GM10266 (cell line): ENCODE measurements around the gene PAPPA2.

ENCODE experiments used
- DNase-seq: peaks from one replicate; pipeline ENCODE4 v3.0.0; 2012; ENCODE audit errors: extremely low spot score
- TF ChIP-seq, protein P1 (sequence below): IDR thresholded peaks from 2 replicates; pipeline ENCODE4 v1.5.1; 2012; ENCODE audit warnings: mild to moderate bottlenecking, low read depth; ENCODE audit not compliant: control insufficient read depth, insufficient read depth; ENCODE audit errors: missing control alignments

The PAPPA2 gene

DNA sequence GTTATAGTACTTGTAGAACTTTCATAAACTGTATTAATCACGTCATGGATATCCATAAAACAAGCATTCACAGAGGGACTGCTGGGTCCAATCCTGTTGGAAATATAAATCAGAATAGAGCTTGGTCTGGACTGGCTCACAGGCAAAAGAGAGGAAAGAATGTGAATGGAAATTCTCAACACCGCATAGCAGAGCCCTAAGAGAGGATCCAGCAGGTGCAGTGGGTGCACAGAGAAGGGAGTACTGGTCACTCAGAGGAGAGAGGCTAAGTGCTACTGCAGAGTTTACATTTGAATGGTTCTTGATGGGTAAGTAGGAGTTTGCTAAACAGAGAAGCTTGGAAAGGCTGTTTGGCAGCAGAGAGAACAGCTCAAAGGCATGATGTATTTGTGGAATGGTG is 231.7 kb downstream of the PAPPA2 start:
- no peak for DNase-seq

DNA sequence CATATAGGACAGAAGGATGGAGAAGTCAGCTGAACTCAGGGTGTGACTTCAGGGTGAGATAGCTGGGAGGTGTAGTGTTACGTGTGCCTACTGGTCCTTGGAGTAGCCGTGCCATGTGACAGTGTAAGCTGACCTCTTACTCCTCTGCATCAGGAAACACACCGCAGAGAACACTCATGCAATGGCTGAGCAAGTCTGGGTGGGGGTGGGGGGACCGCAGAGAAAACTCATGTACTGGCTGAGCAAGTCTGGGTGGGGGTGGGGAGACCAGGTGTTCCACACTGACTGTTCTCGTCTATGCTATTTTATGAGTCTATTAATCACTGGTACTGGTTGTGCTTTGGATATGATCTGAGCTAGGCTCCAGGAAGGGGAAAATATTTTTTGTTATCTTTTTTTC is 233.1 kb downstream of the PAPPA2 start:
- no peak for DNase-seq
- TF ChIP-seq, protein P1, sequence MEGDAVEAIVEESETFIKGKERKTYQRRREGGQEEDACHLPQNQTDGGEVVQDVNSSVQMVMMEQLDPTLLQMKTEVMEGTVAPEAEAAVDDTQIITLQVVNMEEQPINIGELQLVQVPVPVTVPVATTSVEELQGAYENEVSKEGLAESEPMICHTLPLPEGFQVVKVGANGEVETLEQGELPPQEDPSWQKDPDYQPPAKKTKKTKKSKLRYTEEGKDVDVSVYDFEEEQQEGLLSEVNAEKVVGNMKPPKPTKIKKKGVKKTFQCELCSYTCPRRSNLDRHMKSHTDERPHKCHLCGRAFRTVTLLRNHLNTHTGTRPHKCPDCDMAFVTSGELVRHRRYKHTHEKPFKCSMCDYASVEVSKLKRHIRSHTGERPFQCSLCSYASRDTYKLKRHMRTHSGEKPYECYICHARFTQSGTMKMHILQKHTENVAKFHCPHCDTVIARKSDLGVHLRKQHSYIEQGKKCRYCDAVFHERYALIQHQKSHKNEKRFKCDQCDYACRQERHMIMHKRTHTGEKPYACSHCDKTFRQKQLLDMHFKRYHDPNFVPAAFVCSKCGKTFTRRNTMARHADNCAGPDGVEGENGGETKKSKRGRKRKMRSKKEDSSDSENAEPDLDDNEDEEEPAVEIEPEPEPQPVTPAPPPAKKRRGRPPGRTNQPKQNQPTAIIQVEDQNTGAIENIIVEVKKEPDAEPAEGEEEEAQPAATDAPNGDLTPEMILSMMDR, result no peak

More for the DNA sequence above, 231.7 kb downstream of the PAPPA2 start:
- TF ChIP-seq, protein P1, result no peak

DNA sequence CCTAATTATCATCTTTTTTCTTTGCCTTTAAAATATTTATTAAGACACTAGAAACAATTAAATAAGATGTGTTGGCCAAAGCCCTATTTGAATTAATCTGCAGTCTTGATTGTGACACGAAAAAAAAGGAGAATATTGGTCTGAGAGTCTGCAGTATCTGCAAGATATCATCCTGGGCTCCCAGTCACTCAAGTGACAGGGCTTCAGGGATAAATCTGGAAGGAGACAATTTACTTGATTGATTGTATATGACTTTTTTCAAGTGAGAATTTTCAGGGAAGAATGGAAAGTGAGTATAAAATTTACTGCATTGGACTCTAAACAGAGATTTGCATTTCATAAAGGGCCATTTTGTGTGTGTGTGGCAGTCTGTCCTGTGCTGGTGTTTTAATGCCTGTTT is 233.7 kb downstream of the PAPPA2 start:
- DNase-seq, result no peak
- TF ChIP-seq, protein P1, result no peak

DNA sequence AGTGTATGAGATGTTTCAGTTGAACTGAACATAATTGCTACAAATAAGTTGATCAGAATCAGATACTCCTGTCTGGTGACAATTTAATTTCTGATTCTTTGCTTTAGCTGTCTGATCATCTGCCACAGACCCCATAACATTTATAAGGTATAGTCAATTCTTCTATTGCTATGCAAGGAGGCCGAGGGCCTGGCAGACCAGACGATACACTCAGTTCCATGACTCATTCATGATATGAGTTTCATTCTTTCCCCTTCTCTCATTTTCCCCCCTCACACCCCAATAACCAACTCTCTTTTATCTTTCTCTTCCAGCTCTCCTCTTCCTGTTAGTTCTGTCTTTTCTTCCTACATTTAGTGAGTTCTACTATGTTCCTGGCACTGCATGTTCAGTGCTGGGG is 236.8 kb downstream of the PAPPA2 start:
- TF ChIP-seq, protein P1, result no peak
- DNase-seq, result no peak

DNA sequence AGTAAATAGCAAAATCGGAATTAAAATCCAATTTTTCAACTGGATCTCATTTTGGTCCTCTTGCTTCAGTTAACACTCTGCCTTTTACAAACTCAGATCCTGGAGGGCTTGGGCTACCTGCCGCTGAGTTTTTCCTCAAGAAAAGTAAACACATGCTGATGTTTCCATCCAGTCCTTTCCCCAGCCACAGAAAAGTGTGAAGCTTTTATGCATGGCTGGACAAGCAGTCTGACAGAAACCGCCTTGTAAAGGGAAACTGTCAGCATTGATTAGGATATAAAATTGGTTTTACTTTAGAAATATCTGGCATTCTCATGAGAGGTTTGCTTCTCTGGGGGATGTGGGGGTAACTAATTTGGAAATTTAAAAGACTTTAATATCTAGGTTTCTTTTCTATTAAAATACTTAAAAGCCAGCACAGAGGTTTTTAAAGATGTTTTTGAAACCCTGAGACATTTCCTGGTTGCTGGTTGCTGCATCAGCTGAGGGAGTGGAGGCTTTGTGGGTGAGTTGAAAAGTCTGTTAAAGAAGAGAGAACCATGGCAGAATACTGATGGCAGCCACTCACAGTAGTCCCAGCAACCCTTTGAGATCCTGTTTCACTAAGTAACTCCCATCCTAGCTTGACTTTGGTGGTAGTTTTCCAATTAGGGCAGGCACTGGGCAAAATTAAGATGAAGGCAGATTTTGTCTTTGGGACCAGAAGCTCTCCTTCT is 238.3 kb downstream of the PAPPA2 start:
- DNase-seq, result no peak
- TF ChIP-seq, protein P1, result no peak

DNA sequence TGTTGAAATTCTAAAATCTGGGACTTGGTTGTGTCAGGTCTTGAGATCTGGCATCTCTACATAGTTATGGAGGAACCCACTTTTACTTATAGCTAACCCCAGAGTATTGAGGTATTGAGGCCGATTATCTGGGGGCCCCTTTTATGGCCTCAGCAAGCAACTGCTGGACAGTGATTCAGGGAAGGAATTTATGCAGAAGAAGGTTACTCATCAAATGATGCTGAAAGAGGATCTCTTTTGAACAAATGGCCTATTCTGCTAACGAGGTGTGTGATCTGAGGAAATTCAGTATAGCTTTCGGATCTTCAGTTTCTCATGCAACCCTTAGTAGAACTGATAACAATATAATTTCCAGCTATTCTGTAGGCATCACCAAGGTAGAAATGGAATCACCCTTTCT is 239.9 kb downstream of the PAPPA2 start:
- TF ChIP-seq, protein P1, result no peak
- no peak for DNase-seq

DNA sequence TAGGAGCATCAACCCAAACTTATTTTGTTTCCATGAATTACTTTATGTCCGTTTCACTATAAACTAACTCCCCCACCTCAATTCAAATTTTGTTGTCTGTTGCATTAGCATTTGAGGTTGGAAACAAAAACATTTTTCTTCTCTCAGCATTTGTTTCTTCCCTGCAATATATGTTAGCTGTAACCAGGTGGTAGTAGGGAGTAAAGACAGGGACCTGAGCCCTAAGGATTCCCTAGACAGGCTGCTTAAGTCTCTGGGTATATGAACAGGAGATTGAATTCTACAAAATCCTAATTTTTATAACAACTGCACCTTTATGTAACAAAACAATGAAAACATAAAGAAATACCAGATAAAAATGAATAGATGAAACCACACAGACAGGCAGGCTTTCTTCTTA is 242.6 kb downstream of the PAPPA2 start:
- no peak for DNase-seq
- TF ChIP-seq, protein P1, result no peak
